ENCODE results near the gene COQ5. TPM values are rescaled to one million over a fixed set of nuclear protein-coding genes. Genes with fewer than 3 reads are reported as not detected.
A peak's percentile ranks its signal among the peaks of the same experiment; 100 is the strongest.

The COQ5 gene
- total RNA-seq, 4 donors from 2014 or later: 19.3 to 27.6 (median 22.6) TPM

DNA sequence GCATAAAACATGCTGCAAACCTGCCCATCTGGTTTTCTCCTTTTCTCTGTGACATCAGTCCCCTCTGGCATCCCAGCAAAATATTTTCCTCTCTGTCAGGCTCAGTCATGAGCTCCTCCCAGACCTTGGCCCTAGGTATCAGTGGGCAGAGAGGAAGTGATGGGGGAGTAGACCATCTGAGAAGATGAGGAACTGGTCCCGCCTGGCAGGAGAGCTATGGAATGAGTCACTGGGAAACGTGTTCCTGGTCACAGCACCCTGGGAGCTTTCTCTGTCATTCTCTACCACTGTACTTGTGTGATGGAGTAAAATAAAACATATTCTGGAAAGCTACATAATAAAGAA, 54.4 kb downstream of the COQ5 start:
- ATAC-seq: no peak
- Histone ChIP-seq H3K4me3 (no peak overlapping the region), H3K27me3 (no peaks in the 10 kb centered on the region), H3K36me3 (no peaks in the 10 kb centered on the region), H3K27ac (no peak overlapping the region), H3K4me1 (peaks cover 0 to 21% (median 7%) of the 10 kb centered on the region in 3 donors), H3K9me3 (no peaks in the 10 kb centered on the region)
- WGBS, 2 donors (ENCODE audit: low coverage in 1 of 2): 0 to 11% methylated on average over 1 to 2 of the region's 2 CpGs
- no peak for TF ChIP-seq POLR2A (IDR thresholded peaks at IDR 0.05)
- TF ChIP-seq, protein P1, sequence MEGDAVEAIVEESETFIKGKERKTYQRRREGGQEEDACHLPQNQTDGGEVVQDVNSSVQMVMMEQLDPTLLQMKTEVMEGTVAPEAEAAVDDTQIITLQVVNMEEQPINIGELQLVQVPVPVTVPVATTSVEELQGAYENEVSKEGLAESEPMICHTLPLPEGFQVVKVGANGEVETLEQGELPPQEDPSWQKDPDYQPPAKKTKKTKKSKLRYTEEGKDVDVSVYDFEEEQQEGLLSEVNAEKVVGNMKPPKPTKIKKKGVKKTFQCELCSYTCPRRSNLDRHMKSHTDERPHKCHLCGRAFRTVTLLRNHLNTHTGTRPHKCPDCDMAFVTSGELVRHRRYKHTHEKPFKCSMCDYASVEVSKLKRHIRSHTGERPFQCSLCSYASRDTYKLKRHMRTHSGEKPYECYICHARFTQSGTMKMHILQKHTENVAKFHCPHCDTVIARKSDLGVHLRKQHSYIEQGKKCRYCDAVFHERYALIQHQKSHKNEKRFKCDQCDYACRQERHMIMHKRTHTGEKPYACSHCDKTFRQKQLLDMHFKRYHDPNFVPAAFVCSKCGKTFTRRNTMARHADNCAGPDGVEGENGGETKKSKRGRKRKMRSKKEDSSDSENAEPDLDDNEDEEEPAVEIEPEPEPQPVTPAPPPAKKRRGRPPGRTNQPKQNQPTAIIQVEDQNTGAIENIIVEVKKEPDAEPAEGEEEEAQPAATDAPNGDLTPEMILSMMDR (IDR thresholded peaks at IDR 0.05): no peak
- TF ChIP-seq POLR2AphosphoS5 (IDR thresholded peaks at IDR 0.05): no peak
- TF ChIP-seq EP300 (IDR thresholded peaks at IDR 0.05): no peak

- Histone ChIP-seq H3K27me3 (no peaks in the 10 kb centered on the region), H3K36me3 (no peaks in the 10 kb centered on the region), H3K4me1 (peaks cover 0 to 21% (median 7%) of the 10 kb centered on the region in 3 donors), H3K9me3 (no peaks in the 10 kb centered on the region), H3K27ac (no peak overlapping the region), H3K4me3 (no peak overlapping the region)
- WGBS, 2 donors (ENCODE audit: low coverage in 1 of 2): 75 to 76% methylated on average over 2 to 6 of the region's 6 CpGs
- no peak for TF ChIP-seq POLR2AphosphoS5 (IDR thresholded peaks at IDR 0.05)
- TF ChIP-seq EP300 (IDR thresholded peaks at IDR 0.05): no peak
- TF ChIP-seq, protein P1 (IDR thresholded peaks at IDR 0.05): no peak
- ATAC-seq: no peak
Observed at GRCh38 chr12:120473807-120474615, 54.9 kb downstream of the COQ5 start.

- TF ChIP-seq EP300 (IDR thresholded peaks at IDR 0.05) (no peak), POLR2AphosphoS5 (IDR thresholded peaks at IDR 0.05) (no peak), POLR2A (IDR thresholded peaks at IDR 0.05) (no peak)
- TF ChIP-seq, protein P1 (IDR thresholded peaks at IDR 0.05): no peak
- Histone ChIP-seq H3K36me3 (no peaks in the 10 kb centered on the region), H3K4me1 (peaks cover 0 to 32% (median 12%) of the 10 kb centered on the region in 3 donors), H3K27me3 (no peaks in the 10 kb centered on the region), H3K9me3 (no peaks in the 10 kb centered on the region), H3K4me3 (no peak overlapping the region), H3K27ac (no peak overlapping the region)
- ATAC-seq: no peak
Observed at GRCh38 chr12:120472521-120472920, 56.4 kb downstream of the COQ5 start.

GRCh38 chr12:120470150-120470784, 58.7 kb downstream of the COQ5 start:
- peak; percentile 7 for ATAC-seq
- Histone ChIP-seq H3K4me3 (peak overlapping the region; percentile 83 to 86), H3K27ac (peak overlapping the region; percentile 35 to 96 (median 92)), H3K9me3 (no peaks in the 10 kb centered on the region), H3K36me3 (peaks cover 0 to 18% of the 10 kb centered on the region in 2 donors), H3K27me3 (no peaks in the 10 kb centered on the region), H3K4me1 (peaks cover 0 to 54% (median 25%) of the 10 kb centered on the region in 3 donors)
- TF ChIP-seq, protein P1 (IDR thresholded peaks at IDR 0.05): no peak
- no peak for TF ChIP-seq POLR2AphosphoS5 (IDR thresholded peaks at IDR 0.05)
- no peak for TF ChIP-seq POLR2A (IDR thresholded peaks at IDR 0.05)
- no peak for TF ChIP-seq EP300 (IDR thresholded peaks at IDR 0.05)
- 49 to 60% methylated on average over 2 to 8 of the region's 26 CpGs for WGBS, 2 donors (ENCODE audit: low coverage in 1 of 2)

Measured in gastroesophageal sphincter (tissue), 4 donors.